IPS-NIHi11 (cell line): ENCODE measurements around the gene ZC3H7A.

Experiments
- DNase-seq: peaks from one replicate; pipeline ENCODE4 v3.0.0; 2012; ENCODE audit warnings: mixed read lengths, low spot score

The ZC3H7A gene

GRCh38 chr16:11779074-11779473 is 18.0 kb downstream of the ZC3H7A start:
- no peak for DNase-seq

- no peak for DNase-seq
These were observed 22.9 kb downstream of the ZC3H7A start for GRCh38 chr16:11774065-11774626.

GRCh38 chr16:11768849-11769248 is 28.2 kb downstream of the ZC3H7A start:
- no peak for DNase-seq

- no peak for DNase-seq
These were observed 34.6 kb downstream of the ZC3H7A start for GRCh38 chr16:11762431-11762830.

- no peak for DNase-seq
These were observed 37.1 kb downstream of the ZC3H7A start for GRCh38 chr16:11759997-11760396.

- no peak for DNase-seq
These were observed 37.8 kb downstream of the ZC3H7A start for GRCh38 chr16:11759163-11759834.

- no peak for DNase-seq
These were observed 39.1 kb downstream of the ZC3H7A start for GRCh38 chr16:11757671-11758545.

GRCh38 chr16:11756248-11756647 is 40.8 kb downstream of the ZC3H7A start:
- no peak for DNase-seq

- DNase-seq, result no peak
These were observed 41.9 kb downstream of the ZC3H7A start for GRCh38 chr16:11755022-11755760.

GRCh38 chr16:11752856-11753255 is 44.2 kb downstream of the ZC3H7A start:
- DNase-seq, result no peak

- no peak for DNase-seq
These were observed 47.0 kb downstream of the ZC3H7A start for GRCh38 chr16:11750056-11750455.

- DNase-seq, result no peak
These were observed 48.4 kb downstream of the ZC3H7A start for GRCh38 chr16:11748404-11749254.

- no peak for DNase-seq
These were observed 49.1 kb downstream of the ZC3H7A start for GRCh38 chr16:11747949-11748403.

- no peak for DNase-seq
These were observed 53.0 kb downstream of the ZC3H7A start for GRCh38 chr16:11744075-11744470.

GRCh38 chr16:11743308-11744074 is 53.6 kb downstream of the ZC3H7A start:
- no peak for DNase-seq

- DNase-seq, result peak; percentile 97
These were observed 54.3 kb downstream of the ZC3H7A start, which contains the start of gene TXNDC11 for GRCh38 chr16:11742536-11743307. TXNDC11 (minus strand) TSS chr16:11742857; CDS start chr16:11742730, 127 bp downstream.

- peak; percentile 72 for DNase-seq
These were observed 54.9 kb downstream of the ZC3H7A start for GRCh38 chr16:11742093-11742535.

GRCh38 chr16:11740567-11740966 is 56.5 kb downstream of the ZC3H7A start:
- no peak for DNase-seq

- no peak for DNase-seq
These were observed 58.1 kb downstream of the ZC3H7A start for GRCh38 chr16:11738742-11739544.
